SK-N-MC (cell line): ENCODE data around the gene C2CD4B.

Experiments used
- EZH2 ChIP-seq: fragments of 200-600 bp; sonication (generic); IDR thresholded peaks from one replicate; pipeline ENCODE4 v1.6.1; 2017; ENCODE audit warnings: antibody characterized with exemption
- POLR2AphosphoS5 ChIP-seq: IDR thresholded peaks from 2 replicates; pipeline ENCODE4 v1.6.1; 2012; ENCODE audit warnings: mild to moderate bottlenecking, low read depth, low read length, borderline replicate concordance

- TF ChIP-seq EZH2 (no peak), POLR2AphosphoS5 (no peak)
Observed at GRCh38 chr15:62142736-62143135, 22.3 kb downstream of the C2CD4B start.
